ENCODE data around the gene MTMR12. TPM values are rescaled to one million over a fixed set of nuclear protein-coding genes. Genes with fewer than 3 reads are reported as not detected.
A peak's percentile ranks its signal among the peaks of the same experiment; 100 is the strongest.

MTMR12 gene
- total and polyA plus RNA-seq, 7 experiments from 2014 or later, result 12.4 to 28.2 (median 23.8) TPM

DNA sequence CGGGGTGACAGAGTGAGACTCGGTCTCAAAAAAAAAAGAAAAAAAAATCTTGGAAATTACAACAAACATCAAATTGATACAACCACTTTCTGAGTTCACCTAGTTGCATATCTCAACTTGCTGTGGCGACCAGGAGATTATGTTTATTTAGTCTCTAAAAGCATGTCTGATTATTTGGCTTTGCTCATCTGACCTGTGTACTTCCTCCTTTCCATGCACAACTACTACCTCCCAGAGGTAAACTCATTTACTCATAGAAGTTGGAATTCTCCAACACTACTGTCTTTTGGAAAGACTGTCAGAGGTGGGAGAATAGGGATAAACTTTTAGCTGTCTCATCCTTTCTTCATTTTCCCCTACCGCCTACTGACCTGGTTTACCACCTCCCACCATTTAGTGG lies 42.6 kb downstream of the MTMR12 start:
- peak overlapping the region in 1 of 9 donors; percentile 45 for H3K27ac Mint-ChIP-seq
- no peak overlapping the region for H3K4me3 Mint-ChIP-seq
- DNase-seq (no peak), ATAC-seq (no peak)
- intact Hi-C loops (cut with micrococcal nuclease), result no loop called here
- peaks cover 19 to 77% (median 26%) of the 10 kb centered on the region in 3 experiments for H3K36me3 ChIP-seq (ENCODE audit: control insufficient read depth in 2 of 3, insufficient read depth in 3 of 3, low read length in 3 of 3)
- no peak overlapping the region for H3K27ac ChIP-seq (ENCODE audit: low read depth, low read length)
- H3K27me3 Mint-ChIP-seq, result no peaks in the 10 kb centered on the region
- H3K9me3 Mint-ChIP-seq, result no peaks in the 10 kb centered on the region
- CTCF ChIA-PET, result interaction anchor here (1.4 kb wide), 1 partner anchor 36 kb away, joined by 3 read pairs; no protein-coding TSS in a partner anchor
- H3K9me3 ChIP-seq (ENCODE audit: control insufficient read depth in 2 of 3, low read length in 3 of 3), result no peaks in the 10 kb centered on the region
- H3K4me3 ChIP-seq (ENCODE audit: low read length), result no peak overlapping the region
- peaks cover 12 to 54% (median 34%) of the 10 kb centered on the region in 5 donors for H3K36me3 Mint-ChIP-seq
- peaks cover 0 to 3% (median 0%) of the 10 kb centered on the region in 7 donors for H3K4me1 Mint-ChIP-seq
- POLR2A ChIA-PET, result no interaction called here
- no peaks in the 10 kb centered on the region for H3K4me1 ChIP-seq (ENCODE audit: control insufficient read depth in 2 of 2, insufficient read depth in 2 of 2, low read length in 2 of 2)
- H3K27me3 ChIP-seq (ENCODE audit: control insufficient read depth in 2 of 2, insufficient read depth in 2 of 2, low read length in 2 of 2), result no peaks in the 10 kb centered on the region

DNA sequence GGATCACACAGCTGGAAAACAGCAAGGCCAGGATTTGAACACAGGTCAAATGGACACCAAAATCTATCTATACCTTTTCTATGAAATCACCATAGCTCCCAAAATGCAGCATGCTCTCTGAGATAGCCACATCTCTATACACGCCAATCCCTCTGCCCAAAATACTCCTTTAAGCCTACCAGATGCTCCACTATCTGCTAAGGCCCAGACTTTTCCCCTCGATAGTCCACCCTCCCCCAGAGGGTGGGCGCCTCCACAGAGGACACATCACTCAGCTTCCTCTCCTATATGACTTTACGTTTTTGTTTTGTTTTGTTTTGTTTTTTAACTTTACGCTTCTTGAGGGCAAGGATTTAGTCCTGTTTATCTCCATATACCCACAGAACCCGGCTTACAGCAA lies 46.8 kb downstream of the MTMR12 start:
- Histone ChIP-seq H3K9me3 (ENCODE audit: control insufficient read depth in 2 of 3, low read length in 3 of 3) (no peaks in the 10 kb centered on the region), H3K36me3 (ENCODE audit: control insufficient read depth in 2 of 3, insufficient read depth in 3 of 3, low read length in 3 of 3) (peaks cover 11 to 80% (median 19%) of the 10 kb centered on the region in 3 experiments), H3K27ac (ENCODE audit: low read depth, low read length) (no peak overlapping the region), H3K4me1 (ENCODE audit: control insufficient read depth in 2 of 2, insufficient read depth in 2 of 2, low read length in 2 of 2) (no peaks in the 10 kb centered on the region), H3K27me3 (ENCODE audit: control insufficient read depth in 2 of 2, insufficient read depth in 2 of 2, low read length in 2 of 2) (no peaks in the 10 kb centered on the region), H3K4me3 (ENCODE audit: low read length) (no peak overlapping the region)
- Mint-ChIP-seq H3K27ac (peak overlapping the region in 4 of 9 donors; percentile 0 to 90 (median 43)), H3K4me1 (peaks cover 0 to 9% (median 5%) of the 10 kb centered on the region in 7 donors), H3K9me3 (peaks cover 0 to 4% (median 0%) of the 10 kb centered on the region in 11 donors), H3K27me3 (no peaks in the 10 kb centered on the region), H3K4me3 (no peak overlapping the region), H3K36me3 (peaks cover 14 to 64% (median 44%) of the 10 kb centered on the region in 5 donors)
- DNase-seq, result no peak
- ChIA-PET CTCF (no interaction called here), POLR2A (no interaction called here)
- no peak for ATAC-seq
- intact Hi-C loops (cut with micrococcal nuclease), result no loop called here

DNA sequence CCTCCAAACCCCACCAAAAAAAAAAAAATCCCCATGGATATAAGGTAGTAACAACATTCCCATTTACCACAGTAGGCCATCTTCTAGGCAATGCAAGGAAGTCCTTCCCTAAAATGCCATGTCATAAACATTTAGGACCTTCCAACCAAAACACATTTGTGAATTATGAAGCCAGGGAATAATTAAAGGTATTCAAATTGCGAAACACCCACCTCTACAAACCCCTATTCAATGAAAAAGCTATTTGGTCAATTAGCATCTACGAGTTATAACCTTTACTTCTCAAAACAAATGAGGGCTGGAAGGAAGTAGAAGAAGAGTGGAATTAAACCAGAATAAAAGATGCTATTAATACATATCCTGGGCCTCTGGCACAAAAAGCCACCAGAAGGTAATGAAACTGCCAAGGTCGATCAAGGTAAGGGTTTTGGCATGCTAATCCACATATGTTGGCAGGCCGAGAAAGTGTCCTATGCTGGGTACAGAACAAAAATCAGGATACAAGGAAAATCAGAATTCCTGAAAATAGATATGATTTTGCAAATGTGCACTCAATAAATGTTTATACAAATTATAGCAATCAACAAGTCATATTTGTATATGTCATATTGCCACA lies 47.7 kb downstream of the MTMR12 start:
- Histone ChIP-seq H3K4me1 (ENCODE audit: control insufficient read depth in 2 of 2, insufficient read depth in 2 of 2, low read length in 2 of 2) (no peaks in the 10 kb centered on the region), H3K36me3 (ENCODE audit: control insufficient read depth in 2 of 3, insufficient read depth in 3 of 3, low read length in 3 of 3) (peaks cover 11 to 76% (median 11%) of the 10 kb centered on the region in 3 experiments), H3K27ac (ENCODE audit: low read depth, low read length) (no peak overlapping the region), H3K4me3 (ENCODE audit: low read length) (no peak overlapping the region), H3K9me3 (ENCODE audit: control insufficient read depth in 2 of 3, low read length in 3 of 3) (no peaks in the 10 kb centered on the region), H3K27me3 (ENCODE audit: control insufficient read depth in 2 of 2, insufficient read depth in 2 of 2, low read length in 2 of 2) (no peaks in the 10 kb centered on the region)
- H3K27ac Mint-ChIP-seq, result no peak overlapping the region
- intact Hi-C loops (cut with micrococcal nuclease), result no loop called here
- H3K4me1 Mint-ChIP-seq, result peaks cover 0 to 16% (median 5%) of the 10 kb centered on the region in 7 donors
- no peak for ATAC-seq
- H3K9me3 Mint-ChIP-seq, result peaks cover 0 to 4% (median 0%) of the 10 kb centered on the region in 11 donors
- ChIA-PET CTCF (no interaction called here), POLR2A (no interaction called here)
- peaks cover 14 to 63% (median 38%) of the 10 kb centered on the region in 5 donors for H3K36me3 Mint-ChIP-seq
- no peak overlapping the region for H3K4me3 Mint-ChIP-seq
- no peak for DNase-seq
- no peaks in the 10 kb centered on the region for H3K27me3 Mint-ChIP-seq

DNA sequence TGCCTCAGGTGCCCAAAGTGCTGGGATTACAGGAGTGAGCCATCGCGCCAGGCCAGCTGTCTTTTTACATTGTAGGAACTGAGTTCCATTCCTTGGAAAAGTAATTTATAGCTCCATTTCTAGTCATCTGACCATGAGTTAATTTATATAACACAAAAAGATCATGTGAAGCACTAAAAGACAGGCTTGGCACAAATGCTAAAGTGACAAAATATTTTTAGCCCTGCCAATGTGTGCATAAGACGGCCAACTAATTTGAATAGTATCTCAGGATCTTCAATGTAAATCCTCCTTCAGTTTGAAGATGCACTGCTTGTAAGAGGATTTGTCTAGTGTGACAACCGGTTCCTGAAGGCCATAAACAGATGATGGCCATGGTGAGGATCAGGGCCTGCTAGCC lies 49.1 kb downstream of the MTMR12 start:
- intact Hi-C loops (cut with micrococcal nuclease), result no loop called here

DNA sequence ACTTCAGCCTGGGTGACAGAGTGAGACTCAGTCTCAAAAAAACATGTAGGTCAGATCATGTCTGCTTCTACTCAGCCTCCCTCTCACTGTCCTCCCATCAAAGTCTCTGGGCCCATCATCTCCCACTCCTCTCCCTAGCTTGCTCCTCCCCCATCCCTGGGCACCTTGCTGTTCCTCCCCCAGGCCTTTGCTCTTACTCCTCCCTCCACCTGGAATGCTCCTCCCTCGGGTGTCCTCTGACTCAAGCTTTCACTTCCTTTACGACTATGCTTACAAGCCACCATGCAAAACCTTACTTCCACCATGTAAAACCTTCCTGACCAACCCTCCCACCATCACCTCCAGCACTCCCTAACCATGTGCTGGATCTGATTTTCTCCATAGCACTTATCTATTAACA lies 51.5 kb downstream of the MTMR12 start:
- Histone ChIP-seq H3K27me3 (ENCODE audit: control insufficient read depth in 2 of 2, insufficient read depth in 2 of 2, low read length in 2 of 2) (no peaks in the 10 kb centered on the region), H3K9me3 (ENCODE audit: control insufficient read depth in 2 of 3, low read length in 3 of 3) (no peaks in the 10 kb centered on the region), H3K27ac (ENCODE audit: low read depth, low read length) (no peak overlapping the region), H3K4me1 (ENCODE audit: control insufficient read depth in 2 of 2, insufficient read depth in 2 of 2, low read length in 2 of 2) (no peaks in the 10 kb centered on the region), H3K4me3 (ENCODE audit: low read length) (no peak overlapping the region), H3K36me3 (ENCODE audit: control insufficient read depth in 2 of 3, insufficient read depth in 3 of 3, low read length in 3 of 3) (peaks cover 5 to 71% (median 6%) of the 10 kb centered on the region in 3 experiments)
- Mint-ChIP-seq H3K4me1 (peaks cover 0 to 18% (median 5%) of the 10 kb centered on the region in 7 donors), H3K27me3 (no peaks in the 10 kb centered on the region), H3K9me3 (peaks cover 0 to 4% (median 0%) of the 10 kb centered on the region in 11 donors), H3K36me3 (peaks cover 19 to 76% (median 36%) of the 10 kb centered on the region in 5 donors), H3K4me3 (no peak overlapping the region), H3K27ac (peak overlapping the region in 6 of 9 donors; percentile 16 to 77 (median 46))
- ChIA-PET POLR2A (no interaction called here), CTCF (no interaction called here)
- peak in 1 of 9 donors; percentile 32 for DNase-seq
- ATAC-seq, result peak; percentile 38
- intact Hi-C loops (cut with micrococcal nuclease), result no loop called here

More for the DNA sequence above, 49.1 kb downstream of the MTMR12 start:
- Mint-ChIP-seq H3K27me3 (no peaks in the 10 kb centered on the region), H3K4me3 (no peak overlapping the region), H3K36me3 (peaks cover 19 to 69% (median 43%) of the 10 kb centered on the region in 5 donors), H3K27ac (no peak overlapping the region), H3K4me1 (peaks cover 0 to 18% (median 5%) of the 10 kb centered on the region in 7 donors), H3K9me3 (peaks cover 0 to 4% (median 0%) of the 10 kb centered on the region in 11 donors)
- ATAC-seq (no peak), DNase-seq (no peak)
- no peak overlapping the region for H3K4me3 ChIP-seq (ENCODE audit: low read length)
- CTCF ChIA-PET, result no interaction called here
- POLR2A ChIA-PET, result no interaction called here
- no peaks in the 10 kb centered on the region for H3K9me3 ChIP-seq (ENCODE audit: control insufficient read depth in 2 of 3, low read length in 3 of 3)
- H3K36me3 ChIP-seq (ENCODE audit: control insufficient read depth in 2 of 3, insufficient read depth in 3 of 3, low read length in 3 of 3), result peaks cover 6 to 80% (median 9%) of the 10 kb centered on the region in 3 experiments
- no peaks in the 10 kb centered on the region for H3K4me1 ChIP-seq (ENCODE audit: control insufficient read depth in 2 of 2, insufficient read depth in 2 of 2, low read length in 2 of 2)
- no peak overlapping the region for H3K27ac ChIP-seq (ENCODE audit: low read depth, low read length)
- H3K27me3 ChIP-seq (ENCODE audit: control insufficient read depth in 2 of 2, insufficient read depth in 2 of 2, low read length in 2 of 2), result no peaks in the 10 kb centered on the region

DNA sequence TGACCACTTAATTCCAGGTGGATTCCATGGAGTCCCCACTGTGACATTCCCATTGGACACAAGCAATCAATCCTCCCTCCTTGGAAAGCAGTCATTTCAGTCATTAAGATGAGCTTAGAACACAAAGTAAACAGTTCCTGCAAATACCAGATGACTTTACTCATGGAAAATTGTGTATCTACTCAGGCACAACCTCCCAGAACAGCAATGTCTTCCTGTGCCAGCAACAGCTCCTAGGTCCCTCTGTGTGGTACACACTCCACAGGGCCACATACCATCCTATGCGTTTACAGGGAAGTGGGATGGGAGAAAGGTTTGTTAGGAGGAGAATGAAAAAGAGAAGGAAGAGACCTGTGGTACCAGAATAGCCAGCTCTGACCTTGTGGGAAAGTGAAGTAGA lies 53.7 kb downstream of the MTMR12 start:
- Mint-ChIP-seq H3K27ac (peak overlapping the region in 1 of 9 donors; percentile 9), H3K36me3 (peaks cover 28 to 69% (median 41%) of the 10 kb centered on the region in 5 donors), H3K4me3 (no peak overlapping the region), H3K4me1 (peaks cover 0 to 18% (median 4%) of the 10 kb centered on the region in 7 donors), H3K9me3 (peaks cover 0 to 4% (median 0%) of the 10 kb centered on the region in 11 donors), H3K27me3 (no peaks in the 10 kb centered on the region)
- Histone ChIP-seq H3K9me3 (ENCODE audit: control insufficient read depth in 2 of 3, low read length in 3 of 3) (no peaks in the 10 kb centered on the region), H3K36me3 (ENCODE audit: control insufficient read depth in 2 of 3, insufficient read depth in 3 of 3, low read length in 3 of 3) (peaks cover 4 to 71% (median 5%) of the 10 kb centered on the region in 3 experiments), H3K27ac (ENCODE audit: low read depth, low read length) (no peak overlapping the region), H3K27me3 (ENCODE audit: control insufficient read depth in 2 of 2, insufficient read depth in 2 of 2, low read length in 2 of 2) (no peaks in the 10 kb centered on the region), H3K4me3 (ENCODE audit: low read length) (no peak overlapping the region), H3K4me1 (ENCODE audit: control insufficient read depth in 2 of 2, insufficient read depth in 2 of 2, low read length in 2 of 2) (no peaks in the 10 kb centered on the region)
- DNase-seq (no peak), ATAC-seq (no peak)
- POLR2A ChIA-PET, result no interaction called here
- intact Hi-C loops (cut with micrococcal nuclease), result loop anchor here in 1 of 2 donors (5.0 kb wide), 1 partner anchor 38 kb away; no protein-coding TSS in a partner anchor
- CTCF ChIA-PET, result no interaction called here
